Stimulated activated naive CD8-positive, alpha-beta T cell treated with anti-CD3 and anti-CD28 coated beads, Interleukin-15, Interleukin-2, amounts not matched to agents 100 U/mL and 50 U/mL, for 24 hours (primary cell): ENCODE results near the gene TBC1D10B.

Experiments used
- ATAC-seq: fragments of 150-1000 bp; cut with Tn5 transposase; one replicate; pipeline ENCODE4 v1.10.0; 2021
- DNase-seq: peaks from one replicate; pipeline ENCODE4 v3.0.0; 2021

TBC1D10B gene

DNA sequence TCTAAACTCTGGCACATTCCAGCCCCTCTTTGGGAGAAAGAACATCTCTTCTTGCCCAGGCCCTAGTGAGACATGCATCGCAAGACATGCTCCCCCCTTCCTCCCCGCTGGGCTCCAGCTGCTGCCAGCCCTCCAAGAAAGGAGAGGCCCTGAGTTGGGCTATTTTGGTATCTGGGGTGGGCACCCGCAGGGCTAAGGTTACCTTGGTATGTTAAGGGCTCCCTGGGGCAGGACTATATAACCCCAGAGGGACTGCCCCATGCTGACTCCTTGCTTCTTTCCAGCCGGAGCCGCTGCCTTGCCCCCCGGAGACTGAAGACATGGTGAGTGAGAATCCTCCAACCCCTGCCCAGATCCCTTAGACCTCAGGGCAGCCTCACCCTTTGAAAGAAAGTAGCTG, 4.2 kb upstream of the TBC1D10B start, which contains the start of gene MYL11:
Gene MYL11, plus strand, starts transcription at position 265 of the 400 bp plus-strand sequence. Its CDS starts 56 bp downstream, at position 321.
- no peak for ATAC-seq
- DNase-seq = no peak

GRCh38 chr16:30372725-30373124, 2.4 kb upstream of the TBC1D10B start:
- DNase-seq (no peak), ATAC-seq (no peak)

DNA sequence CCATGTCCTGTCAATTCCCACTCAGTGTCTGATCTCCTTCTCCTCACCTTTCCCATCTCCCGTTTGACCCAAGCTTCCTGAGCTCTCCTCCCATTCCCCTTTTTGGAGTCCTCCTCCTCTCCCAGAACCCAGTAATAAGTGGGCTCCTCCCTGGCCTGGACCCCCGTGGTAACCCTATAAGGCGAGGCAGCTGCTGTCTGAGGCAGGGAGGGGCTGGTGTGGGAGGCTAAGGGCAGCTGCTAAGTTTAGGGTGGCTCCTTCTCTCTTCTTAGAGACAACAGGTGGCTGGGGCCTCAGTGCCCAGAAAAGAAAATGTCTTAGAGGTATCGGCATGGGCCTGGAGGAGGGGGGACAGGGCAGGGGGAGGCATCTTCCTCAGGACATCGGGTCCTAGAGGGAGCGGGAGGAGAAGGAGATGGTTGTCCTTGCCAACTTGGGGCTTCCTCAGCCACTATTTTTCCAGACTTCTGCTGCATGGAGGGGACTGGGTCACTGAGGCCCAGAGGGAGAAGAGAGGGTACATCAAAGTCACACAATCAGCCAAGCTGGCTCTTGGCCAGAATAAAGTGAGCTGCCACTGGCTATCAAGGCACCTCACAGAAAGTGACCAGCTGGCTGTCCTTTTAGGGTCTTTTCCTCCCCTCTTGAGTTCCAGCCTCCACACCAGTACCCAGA, 1.9 kb upstream of the TBC1D10B start:
- ATAC-seq (no peak), DNase-seq (no peak)

GRCh38 chr16:30371248-30371816, 1.0 kb upstream of the TBC1D10B start:
- ATAC-seq (no peak), DNase-seq (no peak)

- ATAC-seq (peak; percentile 4), DNase-seq (no peak)
These were observed 297 bp downstream of the TBC1D10B start for GRCh38 chr16:30369938-30370455.

DNA sequence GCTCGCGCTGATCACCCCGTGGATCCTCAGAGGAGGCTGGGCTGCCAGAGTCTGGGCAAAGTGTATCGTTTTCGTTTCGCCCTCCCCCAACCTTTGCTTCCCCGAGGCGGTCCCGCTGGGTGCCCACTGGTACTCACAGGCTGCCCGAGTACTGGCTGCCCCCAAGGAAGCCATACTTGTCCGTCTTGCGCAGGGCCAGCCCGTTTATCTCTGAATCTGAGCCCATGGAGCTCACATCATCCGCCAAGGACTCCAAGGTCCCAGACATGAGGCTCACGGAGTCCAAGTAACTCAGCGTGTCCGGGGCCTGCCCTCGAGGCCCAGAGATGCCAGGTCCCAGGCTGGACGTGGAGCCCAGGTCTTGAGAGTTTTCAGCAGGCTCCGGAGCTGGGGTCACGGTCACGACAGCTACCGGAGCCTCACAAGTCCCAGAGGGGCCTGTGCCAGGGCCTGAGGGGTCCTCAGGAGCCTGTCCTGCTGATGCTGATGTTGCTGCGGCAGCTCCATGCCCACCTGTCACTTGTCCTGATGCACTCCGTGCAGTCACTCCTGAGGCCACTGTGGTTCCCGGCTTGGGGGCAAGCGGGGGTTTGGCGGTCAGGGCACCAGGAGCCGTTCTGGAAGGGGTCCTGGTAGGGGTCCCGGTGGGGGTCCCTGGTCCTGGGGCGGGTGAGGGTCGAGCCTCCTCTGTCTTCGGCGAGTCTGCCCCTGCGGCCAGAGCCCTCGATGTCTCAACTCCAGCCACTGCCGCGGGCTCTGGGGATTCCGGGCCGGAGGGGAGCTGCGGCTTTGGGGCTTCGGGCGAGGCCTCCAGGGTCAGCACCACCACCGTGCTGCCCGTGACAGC, 980 bp downstream of the TBC1D10B start:
- peak; percentile 35 for DNase-seq
- no peak for ATAC-seq

- DNase-seq = no peak
- ATAC-seq = no peak
These were observed 1.6 kb downstream of the TBC1D10B start for GRCh38 chr16:30368792-30369090.

DNA sequence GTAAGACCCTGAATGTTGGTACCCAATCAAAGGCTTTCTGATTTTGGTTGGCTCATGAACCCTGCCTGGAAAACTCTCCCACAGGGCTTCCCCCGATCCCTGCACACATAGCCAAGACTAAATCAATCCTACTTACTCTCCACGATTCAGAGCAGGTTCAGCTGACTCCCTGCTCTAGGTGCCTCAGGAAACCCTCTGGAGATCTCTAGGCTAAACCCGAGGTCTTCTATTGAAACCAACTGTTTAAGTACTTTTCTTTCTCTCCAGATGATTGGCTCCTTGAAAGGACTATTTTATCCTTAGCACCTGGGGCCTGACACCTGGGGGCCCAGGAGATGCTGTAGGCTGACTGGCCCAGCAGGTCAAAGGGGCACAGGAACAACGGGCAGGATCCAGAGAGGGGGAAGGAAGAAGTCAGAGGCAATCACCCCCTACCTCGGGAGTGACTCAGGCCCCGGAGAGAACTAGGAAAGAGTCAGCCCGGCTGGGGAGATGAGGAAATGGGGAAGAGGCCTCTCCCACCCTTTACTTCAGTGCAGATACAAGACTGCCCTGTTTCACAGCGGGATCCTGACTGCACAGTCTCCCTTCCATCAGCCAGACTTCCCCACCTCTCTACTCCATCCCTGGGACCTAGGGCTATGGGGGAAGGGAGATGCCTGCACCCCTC, 2.0 kb downstream of the TBC1D10B start:
- DNase-seq = no peak
- no peak for ATAC-seq

DNA sequence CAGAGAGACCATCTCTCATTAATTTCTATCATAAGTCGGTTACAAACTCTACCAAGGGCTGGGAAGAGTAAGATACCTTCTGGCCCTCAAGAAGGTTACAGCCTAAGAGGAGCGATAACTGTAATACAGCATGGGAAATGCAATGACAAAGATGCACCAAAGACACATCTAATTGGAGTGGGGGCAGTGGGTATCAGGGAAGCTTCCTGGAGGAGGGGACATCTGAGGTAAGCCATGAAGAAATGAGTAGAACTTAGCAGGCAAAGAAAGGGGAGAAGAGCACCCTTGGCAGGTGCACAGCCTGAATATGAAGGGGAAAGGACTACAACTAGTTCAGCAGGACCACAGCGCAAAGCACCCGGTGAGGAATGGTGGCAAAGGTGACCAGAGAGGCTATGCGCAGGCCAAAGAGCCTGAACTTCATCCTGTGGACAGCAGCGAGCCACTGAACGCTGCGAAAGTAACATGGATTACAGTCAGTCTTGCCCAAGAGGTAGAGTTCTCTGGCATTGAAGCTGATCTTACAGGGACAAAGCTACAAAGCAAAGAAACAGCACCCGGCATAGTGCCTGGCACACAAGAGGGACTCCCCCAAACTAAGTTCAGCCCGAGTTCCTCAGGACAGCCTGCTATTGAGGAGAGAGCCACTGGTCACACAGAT, 2.8 kb downstream of the TBC1D10B start:
- ATAC-seq (no peak), DNase-seq (no peak)

GRCh38 chr16:30366511-30366910, 3.8 kb downstream of the TBC1D10B start:
- DNase-seq (no peak), ATAC-seq (no peak)

DNA sequence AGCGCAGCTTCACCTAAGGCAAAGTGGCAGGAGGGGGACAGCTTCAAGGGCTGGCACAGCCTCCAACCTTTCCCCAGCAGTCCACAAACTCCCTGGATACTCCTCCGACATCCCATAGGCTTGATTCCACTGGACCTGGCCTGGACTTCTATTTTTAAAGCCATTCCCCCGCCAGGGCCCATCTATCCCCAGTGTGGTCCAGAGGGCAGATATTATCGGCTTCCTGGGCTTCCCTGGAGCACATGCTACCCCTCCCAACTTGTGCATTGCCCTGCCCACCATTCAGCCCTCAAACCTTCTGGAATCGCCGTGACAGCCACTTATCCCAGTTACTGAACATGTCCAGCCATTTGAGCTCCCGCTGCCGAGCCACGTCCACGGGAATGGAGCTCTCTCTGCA, 5.1 kb downstream of the TBC1D10B start:
- DNase-seq = no peak
- no peak for ATAC-seq

GRCh38 chr16:30361180-30361579, 9.1 kb downstream of the TBC1D10B start:
- DNase-seq (no peak), ATAC-seq (no peak)

- no peak for ATAC-seq
- DNase-seq = no peak
These were observed 10.5 kb downstream of the TBC1D10B start for GRCh38 chr16:30359871-30360170.

GRCh38 chr16:30358990-30359870, 11.1 kb downstream of the TBC1D10B start:
- ATAC-seq (no peak), DNase-seq (no peak)

- ATAC-seq (no peak), DNase-seq (no peak)
These were observed 11.7 kb downstream of the TBC1D10B start for GRCh38 chr16:30358577-30358936.

DNA sequence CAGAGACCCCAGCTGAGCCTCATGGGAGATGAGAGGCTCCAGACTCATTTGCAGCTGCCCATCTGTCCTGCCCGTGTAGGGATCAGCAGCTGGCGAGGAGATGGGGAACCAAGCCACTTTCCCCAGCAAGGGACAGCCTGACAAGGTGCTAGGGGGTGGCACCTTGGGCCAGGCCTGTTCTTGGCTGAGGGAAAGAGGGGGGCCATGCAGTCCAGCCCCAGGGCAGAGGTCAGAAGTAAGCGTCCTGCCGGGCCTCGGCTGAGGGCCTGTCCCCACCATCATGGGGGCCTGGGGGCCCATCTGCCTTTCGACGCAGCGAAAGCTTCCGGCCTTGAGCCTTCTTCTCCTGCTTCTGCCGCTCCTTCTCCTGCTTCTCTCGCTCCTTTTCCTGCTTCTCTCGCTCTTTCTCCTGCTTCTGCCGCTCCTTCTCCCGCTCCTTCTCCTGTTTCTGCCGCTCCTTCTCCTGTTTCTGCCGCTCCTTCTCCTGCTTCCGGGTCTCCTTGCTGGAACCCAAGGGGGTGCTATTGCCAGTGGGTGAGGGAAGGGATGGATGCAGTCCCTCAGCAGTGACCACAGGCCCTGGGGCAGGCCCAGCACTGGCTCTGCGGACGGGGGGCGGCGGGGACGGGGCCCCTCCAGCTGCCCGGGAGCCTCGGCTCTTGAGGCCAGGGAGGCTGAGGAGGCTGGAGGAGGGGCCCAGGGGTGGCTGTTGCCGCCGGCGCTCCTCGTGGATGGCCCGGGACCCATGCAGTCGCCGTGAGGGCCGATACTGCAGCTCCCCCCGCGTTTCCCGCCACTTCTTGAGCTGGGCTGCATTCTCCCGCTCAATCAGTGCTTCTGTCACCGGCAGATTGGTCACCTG, 12.3 kb downstream of the TBC1D10B start:
- ATAC-seq = no peak
- no peak for DNase-seq

DNA sequence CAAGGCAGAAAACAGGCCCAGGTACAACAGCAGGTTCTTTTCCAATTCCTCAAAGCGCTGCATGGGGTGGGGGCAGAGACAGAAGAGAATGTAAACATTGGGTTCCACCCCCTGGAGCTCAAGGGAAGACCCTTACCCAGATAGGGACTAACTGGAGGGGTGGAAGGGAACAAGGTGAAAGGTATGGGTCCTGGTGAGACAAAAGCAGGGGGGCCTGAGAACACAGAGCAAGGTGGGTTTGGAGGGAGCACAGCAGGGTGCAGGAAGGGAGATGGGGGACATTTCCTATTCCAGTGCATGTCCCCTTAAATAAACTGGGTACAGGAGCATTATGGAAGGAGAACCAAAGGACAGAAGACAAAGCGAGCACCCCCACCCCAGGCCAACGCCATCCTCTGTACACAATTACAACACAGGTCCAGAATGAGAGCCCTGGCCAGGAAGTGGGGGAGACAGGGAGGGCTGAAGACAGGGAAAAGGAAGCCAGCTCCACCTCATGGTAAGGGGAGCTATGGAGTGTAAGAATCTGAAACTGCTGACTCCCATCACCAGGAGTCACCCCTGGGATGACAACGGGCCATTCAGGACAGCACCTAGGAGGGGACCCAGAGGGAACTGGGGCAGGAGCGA, 13.1 kb downstream of the TBC1D10B start:
- ATAC-seq (no peak), DNase-seq (no peak)

- ATAC-seq = no peak
- DNase-seq = no peak
These were observed 13.8 kb downstream of the TBC1D10B start for GRCh38 chr16:30356401-30357084.

DNA sequence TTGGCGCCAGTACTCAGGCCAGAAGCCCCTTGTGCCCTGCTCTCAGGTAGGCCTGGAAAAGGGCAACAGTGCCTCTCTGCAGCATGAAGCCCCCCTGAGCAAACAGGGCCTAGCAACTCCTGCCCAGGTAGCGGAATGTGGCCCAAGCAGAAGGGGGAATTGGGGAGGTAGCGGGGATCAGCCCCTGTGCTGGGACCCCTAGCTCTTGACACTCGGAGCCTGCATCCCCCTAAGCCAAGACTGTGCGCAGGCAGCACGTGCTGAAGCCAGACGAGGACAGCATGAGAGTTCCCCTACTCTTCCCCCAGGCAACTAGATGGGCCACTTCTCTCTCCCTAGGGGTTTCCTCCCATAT, 14.4 kb downstream of the TBC1D10B start:
- ATAC-seq (no peak), DNase-seq (no peak)
